Fibroblast of skin of scalp (primary cell): ENCODE measurements around the gene PCIF1.
A peak's percentile ranks its signal among the peaks of the same experiment; 100 is the strongest.
"Not testable (repeated sequence)": the region's sequence is repeated elsewhere in the genome, so short reads cannot be mapped to it uniquely, and the experiment has no call there.

ENCODE experiments used
- DNase-seq: peaks from one replicate; pipeline ENCODE4 v3.0.0-alpha.2; 2013

The PCIF1 gene

GRCh38 chr20:45948261-45948733 lies 13.8 kb downstream of the PCIF1 start:
- DNase-seq, result no peak

GRCh38 chr20:45948742-45949541 lies 14.5 kb downstream of the PCIF1 start:
- no peak for DNase-seq

GRCh38 chr20:45949542-45950329 lies 15.3 kb downstream of the PCIF1 start:
- DNase-seq, result no peak

- DNase-seq, result no peak
These were observed 15.8 kb downstream of the PCIF1 start for GRCh38 chr20:45950330-45950646.

- DNase-seq, result no peak
These were observed 17.7 kb downstream of the PCIF1 start for GRCh38 chr20:45951925-45952834.

GRCh38 chr20:45952861-45953260 lies 18.4 kb downstream of the PCIF1 start:
- DNase-seq, result no peak

GRCh38 chr20:45953672-45954071 lies 19.2 kb downstream of the PCIF1 start:
- no peak for DNase-seq

- DNase-seq, result not testable (repeated sequence)
These were observed 21.8 kb downstream of the PCIF1 start for GRCh38 chr20:45956326-45956725.

- no peak for DNase-seq
These were observed 22.8 kb downstream of the PCIF1 start for GRCh38 chr20:45957021-45957941.

- no peak for DNase-seq
These were observed 24.1 kb downstream of the PCIF1 start for GRCh38 chr20:45958593-45958992.

GRCh38 chr20:45959126-45959525 lies 24.6 kb downstream of the PCIF1 start:
- DNase-seq, result no peak

GRCh38 chr20:45959956-45960630 lies 25.6 kb downstream of the PCIF1 start:
- DNase-seq, result no peak

- DNase-seq, result no peak
These were observed 27.7 kb downstream of the PCIF1 start for GRCh38 chr20:45962031-45962755.

- peak; percentile 38 for DNase-seq
These were observed 28.8 kb downstream of the PCIF1 start for GRCh38 chr20:45963059-45964005.

- no peak for DNase-seq
These were observed 29.5 kb downstream of the PCIF1 start for GRCh38 chr20:45964006-45964400.

GRCh38 chr20:45965169-45966002 lies 30.9 kb downstream of the PCIF1 start:
- DNase-seq, result no peak

- no peak for DNase-seq
These were observed 33.1 kb downstream of the PCIF1 start for GRCh38 chr20:45967551-45968080.
